Endodermal cell (in vitro differentiated cells): ENCODE data around the gene EYS. TPM values are rescaled to one million over a fixed set of nuclear protein-coding genes. Genes with fewer than 3 reads are reported as not detected.

Experiments used
- DNase-seq: peaks from one replicate; pipeline ENCODE4 v3.0.0-alpha.2; 2017
- H3K27ac ChIP-seq: 2 replicates; pipeline ENCODE4 v1.5.1; 2013; ENCODE audit warnings: mild to moderate bottlenecking, low read depth, low read length, moderate library complexity
- H3K27me3 ChIP-seq: 2 replicates; pipeline ENCODE4 v1.6.1; 2013; ENCODE audit warnings: mild to moderate bottlenecking, low read length, moderate library complexity; ENCODE audit not compliant: insufficient read depth, control insufficient read depth, poor library complexity, severe bottlenecking
- H3K36me3 ChIP-seq: 2 replicates; pipeline ENCODE4 v1.7.0; 2013; ENCODE audit warnings: mild to moderate bottlenecking, low read length, moderate library complexity; ENCODE audit not compliant: control insufficient read depth, insufficient read depth
- H3K4me1 ChIP-seq: one replicate; pipeline ENCODE4 v1.7.0; 2013; ENCODE audit warnings: low read length; ENCODE audit not compliant: control insufficient read depth, insufficient read depth
- H3K4me3 ChIP-seq: 2 replicates; pipeline ENCODE4 v1.5.1; 2013; ENCODE audit warnings: mild to moderate bottlenecking, low read length, moderate library complexity
- H3K9ac ChIP-seq: 2 replicates; pipeline ENCODE4 v1.6.1; 2013; ENCODE audit warnings: mild to moderate bottlenecking, low read length, moderate library complexity; ENCODE audit not compliant: poor library complexity, severe bottlenecking; ENCODE audit errors: extremely low read depth
- H3K9me3 ChIP-seq: 2 replicates; pipeline ENCODE4 v1.6.1; 2013; ENCODE audit warnings: mild to moderate bottlenecking, low read length, moderate library complexity; ENCODE audit not compliant: control insufficient read depth
- H3K27ac Mint-ChIP-seq: 2 replicates; pipeline ENCODE4 v1.8.0; 2020; ENCODE audit warnings: mixed read lengths
- H3K27me3 Mint-ChIP-seq: 2 replicates; pipeline ENCODE4 v1.8.0; 2021; ENCODE audit warnings: mild to moderate bottlenecking, mixed read lengths; ENCODE audit not compliant: insufficient read depth
- H3K36me3 Mint-ChIP-seq: 2 replicates; pipeline ENCODE4 v1.8.0; 2020; ENCODE audit warnings: low read depth, mixed read lengths
- H3K4me1 Mint-ChIP-seq: 2 replicates; pipeline ENCODE4 v1.8.0; 2020; ENCODE audit warnings: mixed read lengths
- H3K4me3 Mint-ChIP-seq: 2 replicates; pipeline ENCODE4 v1.8.0; 2020; ENCODE audit warnings: mild to moderate bottlenecking, moderate library complexity, mixed read lengths
- H3K9me3 Mint-ChIP-seq: 2 replicates; pipeline ENCODE4 v1.8.0; 2020; ENCODE audit warnings: mild to moderate bottlenecking, mixed read lengths
- WGBS, 2 experiments: methylation state at CpG; one replicate each; pipeline versions ENCODE4 v1.1.5 to v1.1.7; 2013; ENCODE audit warnings: missing lambda C conversion rate in 2 of 2, mixed read lengths in 1 of 2; ENCODE audit not compliant: insufficient coverage in 1 of 2, insufficient read length in 1 of 2; 5-methylcytosine and 5-hydroxymethylcytosine counted together
- total RNA-seq, 2 donors: library from RNA; stranded (reverse); fragmentation: NEBNext Ultra II Directional in 1 of 2; extraction: Animal tissue kit (Norgen Biotek cat#: 25700) in 1 of 2; gene quantifications; 2 replicates in 1 of 2; 3 replicates in 1 of 2; pipeline ENCODE4 v1.2.1, GENCODE V29; 2021
- TF ChIP-seq, protein P1 (sequence below): fragments of 200-600 bp; sonication (generic); conservative IDR thresholded peaks from 2 replicates; pipeline ENCODE4 v1.5.0; 2021; ENCODE audit warnings: antibody characterized with exemption, mild to moderate bottlenecking

EYS gene
- total RNA-seq, 2 donors from 2014 or later, result 0.31 to 0.70 TPM

DNA sequence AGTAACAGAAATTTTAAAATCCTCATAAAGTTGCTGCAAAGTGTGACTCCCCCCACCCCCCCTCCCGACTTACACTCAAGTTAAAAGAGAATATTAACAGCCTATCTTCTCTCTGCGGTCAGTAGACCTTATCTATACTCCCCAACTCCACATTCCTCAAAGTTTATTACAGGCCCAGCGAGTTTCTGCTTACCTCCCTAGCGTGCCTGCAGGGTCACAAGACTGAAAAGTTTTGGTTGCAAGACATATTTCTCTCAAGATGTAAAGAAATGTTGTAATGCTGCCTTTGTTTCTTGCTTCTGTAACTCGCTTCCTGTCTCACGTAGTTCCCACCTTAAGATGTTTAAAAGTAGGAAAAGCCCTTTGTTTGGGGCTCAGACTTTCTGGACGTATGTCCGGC, 1371.8 kb downstream of the EYS start:
- no peak for DNase-seq
- no peaks in the 10 kb centered on the region for H3K36me3 ChIP-seq
- no peaks in the 10 kb centered on the region for H3K36me3 Mint-ChIP-seq
- H3K27ac ChIP-seq, result no peak overlapping the region
- peaks cover 15% of the 10 kb centered on the region for H3K9me3 Mint-ChIP-seq
- H3K4me3 ChIP-seq, result no peak overlapping the region
- WGBS, 2 experiments, result 92 to 95% methylated on average over 6 to 7 of the region's 8 CpGs
- TF ChIP-seq, protein P1, sequence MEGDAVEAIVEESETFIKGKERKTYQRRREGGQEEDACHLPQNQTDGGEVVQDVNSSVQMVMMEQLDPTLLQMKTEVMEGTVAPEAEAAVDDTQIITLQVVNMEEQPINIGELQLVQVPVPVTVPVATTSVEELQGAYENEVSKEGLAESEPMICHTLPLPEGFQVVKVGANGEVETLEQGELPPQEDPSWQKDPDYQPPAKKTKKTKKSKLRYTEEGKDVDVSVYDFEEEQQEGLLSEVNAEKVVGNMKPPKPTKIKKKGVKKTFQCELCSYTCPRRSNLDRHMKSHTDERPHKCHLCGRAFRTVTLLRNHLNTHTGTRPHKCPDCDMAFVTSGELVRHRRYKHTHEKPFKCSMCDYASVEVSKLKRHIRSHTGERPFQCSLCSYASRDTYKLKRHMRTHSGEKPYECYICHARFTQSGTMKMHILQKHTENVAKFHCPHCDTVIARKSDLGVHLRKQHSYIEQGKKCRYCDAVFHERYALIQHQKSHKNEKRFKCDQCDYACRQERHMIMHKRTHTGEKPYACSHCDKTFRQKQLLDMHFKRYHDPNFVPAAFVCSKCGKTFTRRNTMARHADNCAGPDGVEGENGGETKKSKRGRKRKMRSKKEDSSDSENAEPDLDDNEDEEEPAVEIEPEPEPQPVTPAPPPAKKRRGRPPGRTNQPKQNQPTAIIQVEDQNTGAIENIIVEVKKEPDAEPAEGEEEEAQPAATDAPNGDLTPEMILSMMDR, result no peak
- H3K4me1 Mint-ChIP-seq, result no peaks in the 10 kb centered on the region
- H3K27ac Mint-ChIP-seq, result no peak overlapping the region
- no peaks in the 10 kb centered on the region for H3K9me3 ChIP-seq
- no peaks in the 10 kb centered on the region for H3K27me3 ChIP-seq
- peaks cover 4% of the 10 kb centered on the region for H3K27me3 Mint-ChIP-seq
- H3K9ac ChIP-seq, result no peak overlapping the region
- H3K4me1 ChIP-seq, result no peaks in the 10 kb centered on the region
- H3K4me3 Mint-ChIP-seq, result no peak overlapping the region

DNA sequence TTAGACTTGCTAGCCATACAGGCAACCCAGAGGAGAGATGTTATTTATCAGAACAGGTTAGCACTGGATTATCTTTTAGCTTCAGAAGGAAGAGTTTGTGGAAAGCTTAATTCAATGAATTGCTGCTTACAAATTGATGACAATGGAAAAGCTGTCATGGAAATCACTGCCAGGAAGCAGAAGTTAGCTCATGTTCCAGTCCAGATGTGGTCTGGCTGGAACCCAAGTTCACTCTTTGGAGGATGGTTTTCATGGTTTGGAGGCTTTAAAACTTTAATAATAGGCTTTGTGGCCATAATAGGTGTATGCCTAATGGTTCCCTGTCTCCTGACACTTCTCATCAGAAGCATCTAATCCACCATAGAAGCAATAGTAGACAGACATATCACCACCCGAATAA, 1372.4 kb downstream of the EYS start:
- TF ChIP-seq, protein P1, result no peak
- WGBS, 2 experiments, result 92% methylated on average over 1 of the region's 1 CpG; no CpG with 5 or more reads in 1 of the 2 experiments

DNA sequence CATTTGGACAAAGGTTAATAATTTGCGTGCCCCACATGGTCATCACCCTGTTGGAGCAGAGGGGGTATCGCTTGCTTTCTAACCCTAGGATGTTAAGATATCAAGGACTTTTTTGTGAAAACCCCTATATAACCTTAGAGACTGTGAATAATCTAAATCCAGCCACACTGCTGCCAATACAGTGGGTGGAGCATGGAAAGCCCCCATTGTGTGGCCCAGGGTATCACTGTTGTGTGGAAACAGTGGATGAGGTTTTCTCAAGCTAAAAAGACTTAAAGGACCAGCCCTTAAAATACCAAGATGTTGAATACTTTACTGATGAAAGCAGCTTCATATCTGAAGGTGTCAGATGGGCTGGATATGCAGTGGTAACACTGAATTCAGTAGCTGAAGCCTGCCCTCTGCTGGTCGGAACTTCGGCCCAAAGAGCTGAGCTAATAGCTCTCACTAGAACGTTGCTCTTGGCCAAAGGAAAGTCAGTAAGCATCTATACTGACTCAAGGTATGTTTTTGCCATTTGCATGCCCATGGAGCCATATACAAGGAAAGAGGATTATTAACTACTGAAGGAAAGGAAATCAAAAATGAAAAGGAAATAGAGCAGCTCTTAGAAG, 1376.2 kb downstream of the EYS start:
- Histone ChIP-seq H3K27ac (no peak overlapping the region), H3K27me3 (no peaks in the 10 kb centered on the region), H3K4me1 (no peaks in the 10 kb centered on the region), H3K36me3 (no peaks in the 10 kb centered on the region), H3K4me3 (no peak overlapping the region), H3K9me3 (peaks cover 16% of the 10 kb centered on the region), H3K9ac (no peak overlapping the region)
- WGBS, 2 experiments, result 17 to 46% methylated on average over 3 to 5 of the region's 5 CpGs
- Mint-ChIP-seq H3K27me3 (peaks cover 17% of the 10 kb centered on the region), H3K4me3 (no peak overlapping the region), H3K4me1 (no peaks in the 10 kb centered on the region), H3K36me3 (no peaks in the 10 kb centered on the region), H3K27ac (no peak overlapping the region), H3K9me3 (peaks cover 24% of the 10 kb centered on the region)
- TF ChIP-seq, protein P1, result peak; percentile 84
- DNase-seq, result peak; percentile 94

More for the DNA sequence above, 1372.4 kb downstream of the EYS start:
- Mint-ChIP-seq H3K9me3 (peaks cover 13% of the 10 kb centered on the region), H3K36me3 (no peaks in the 10 kb centered on the region), H3K27ac (no peak overlapping the region), H3K4me3 (no peak overlapping the region), H3K27me3 (peaks cover 8% of the 10 kb centered on the region), H3K4me1 (no peaks in the 10 kb centered on the region)
- DNase-seq, result no peak
- Histone ChIP-seq H3K27me3 (no peaks in the 10 kb centered on the region), H3K4me3 (no peak overlapping the region), H3K9ac (no peak overlapping the region), H3K4me1 (no peaks in the 10 kb centered on the region), H3K27ac (no peak overlapping the region), H3K36me3 (no peaks in the 10 kb centered on the region), H3K9me3 (no peaks in the 10 kb centered on the region)
